GM21717 (cell line): ENCODE measurements around the gene ISM1.
A peak's percentile ranks its signal among the peaks of the same experiment; 100 is the strongest.

ENCODE experiments used
- ATAC-seq: cut with Tn5 transposase; IDR thresholded peaks from one replicate; pipeline ENCODE4 v1.9.1; 2021; ENCODE audit warnings: mild to moderate bottlenecking, moderate library complexity; ENCODE audit not compliant: unreplicated experiment

ISM1 gene

GRCh38 chr20:13251904-13252297, 30.8 kb downstream of the ISM1 start:
- ATAC-seq: no peak

GRCh38 chr20:13255356-13255755, 34.3 kb downstream of the ISM1 start:
- no peak for ATAC-seq

GRCh38 chr20:13256606-13257005, 35.5 kb downstream of the ISM1 start:
- no peak for ATAC-seq

GRCh38 chr20:13259921-13260320, 38.8 kb downstream of the ISM1 start:
- no peak for ATAC-seq

GRCh38 chr20:13260650-13261279, 39.7 kb downstream of the ISM1 start:
- ATAC-seq: no peak

- ATAC-seq: peak; percentile 68
These were observed 40.6 kb downstream of the ISM1 start for GRCh38 chr20:13261460-13262301.

GRCh38 chr20:13262302-13262650, 41.2 kb downstream of the ISM1 start:
- ATAC-seq: no peak

GRCh38 chr20:13262671-13263360, 41.7 kb downstream of the ISM1 start:
- ATAC-seq: no peak

- no peak for ATAC-seq
These were observed 42.4 kb downstream of the ISM1 start for GRCh38 chr20:13263451-13263850.

- no peak for ATAC-seq
These were observed 43.8 kb downstream of the ISM1 start for GRCh38 chr20:13264907-13265306.

- ATAC-seq: no peak
These were observed 44.9 kb downstream of the ISM1 start for GRCh38 chr20:13265941-13266340.

GRCh38 chr20:13267231-13267630, 46.2 kb downstream of the ISM1 start:
- no peak for ATAC-seq

GRCh38 chr20:13268953-13269352, 47.9 kb downstream of the ISM1 start:
- no peak for ATAC-seq

- ATAC-seq: no peak
These were observed 49.1 kb downstream of the ISM1 start for GRCh38 chr20:13270211-13270610.

- no peak for ATAC-seq
These were observed 50.0 kb downstream of the ISM1 start for GRCh38 chr20:13271098-13271497.

- no peak for ATAC-seq
These were observed 51.2 kb downstream of the ISM1 start for GRCh38 chr20:13271977-13272975.

GRCh38 chr20:13274275-13274861, 53.3 kb downstream of the ISM1 start:
- ATAC-seq: no peak

- no peak for ATAC-seq
These were observed 56.0 kb downstream of the ISM1 start for GRCh38 chr20:13276945-13277541.

GRCh38 chr20:13277663-13278295, 56.7 kb downstream of the ISM1 start:
- ATAC-seq: no peak
